Natural killer cell treated with Interleukin-12 subunit alpha and Interleukin-12 subunit beta and Interleukin-15 and Interleukin-18, amount 100 ng/mL, for 72 hours (primary cell): ENCODE data around the gene CNTNAP4. TPM values are rescaled to one million over a fixed set of nuclear protein-coding genes. Genes with fewer than 3 reads are reported as not detected.

Experiments used
- ATAC-seq, 2 donors: fragments of 150-1000 bp; cut with Tn5 transposase in 1 of 2; sonication (Bioruptor Pico), chemical (Tn5 transposase) in 1 of 2; 2 replicates each; pipeline ENCODE4 v1.10.0; 2021
- DNase-seq: peaks from one replicate; pipeline ENCODE4 v3.0.0; 2022; ENCODE audit warnings: low spot score
- H3K27ac Mint-ChIP-seq, 2 donors: 1 replicate in 1 of 2; 2 replicates in 1 of 2; pipeline ENCODE4 v1.8.0; 2022; ENCODE audit warnings: mixed read lengths in 2 of 2, mild to moderate bottlenecking in 1 of 2, moderate library complexity in 1 of 2
- H3K27me3 Mint-ChIP-seq, 2 donors: 1 replicate in 1 of 2; 2 replicates in 1 of 2; pipeline ENCODE4 v1.8.0; 2022; ENCODE audit warnings: mixed read lengths in 2 of 2
- H3K36me3 Mint-ChIP-seq: one replicate; pipeline ENCODE4 v1.8.0; 2022; ENCODE audit warnings: mixed read lengths
- H3K4me1 Mint-ChIP-seq, 2 donors: 1 replicate in 1 of 2; 2 replicates in 1 of 2; pipeline ENCODE4 v1.8.0; 2022; ENCODE audit warnings: low read depth in 2 of 2, mixed read lengths in 2 of 2, mild to moderate bottlenecking in 1 of 2
- H3K4me3 Mint-ChIP-seq: one replicate; pipeline ENCODE4 v1.8.0; 2022; ENCODE audit warnings: mixed read lengths
- H3K9me3 Mint-ChIP-seq: 2 replicates; pipeline ENCODE4 v1.8.0; 2022; ENCODE audit warnings: mixed read lengths
- total RNA-seq, 2 donors: library from RNA; stranded (reverse); gene quantifications; one replicate each; pipeline ENCODE4 v1.2.3, GENCODE V29; 2022

Gene CNTNAP4
- not detected for total RNA-seq

- Mint-ChIP-seq H3K27me3 (no peaks in the 10 kb centered on the region), H3K36me3 (peaks cover 5% of the 10 kb centered on the region), H3K27ac (no peak within 1 kb of the TSS), H3K4me1 (no peaks in the 10 kb centered on the region), H3K4me3 (no peak within 1 kb of the TSS), H3K9me3 (peaks cover 10% of the 10 kb centered on the region)
- DNase-seq: no peak
- no peak for ATAC-seq
Observed at GRCh38 chr16:76276745-76277438, at the start of gene CNTNAP4. Gene CNTNAP4, plus strand, starts transcription at chr16:76277401. Its CDS starts 262 bp downstream, at chr16:76277663.

GRCh38 chr16:76228546-76229146 is 48.6 kb upstream of the CNTNAP4 start:
- H3K27ac Mint-ChIP-seq: no peak overlapping the region
- no peak overlapping the region for H3K4me3 Mint-ChIP-seq
- no peaks in the 10 kb centered on the region for H3K27me3 Mint-ChIP-seq
- no peaks in the 10 kb centered on the region for H3K4me1 Mint-ChIP-seq
- no peaks in the 10 kb centered on the region for H3K36me3 Mint-ChIP-seq
- no peak for DNase-seq
- no peak for ATAC-seq
- H3K9me3 Mint-ChIP-seq: peaks cover 3% of the 10 kb centered on the region

GRCh38 chr16:76232704-76233103 is 44.5 kb upstream of the CNTNAP4 start:
- Mint-ChIP-seq H3K4me1 (no peaks in the 10 kb centered on the region), H3K9me3 (peaks cover 3% of the 10 kb centered on the region), H3K27ac (no peak overlapping the region), H3K4me3 (no peak overlapping the region), H3K27me3 (no peaks in the 10 kb centered on the region), H3K36me3 (no peaks in the 10 kb centered on the region)
- DNase-seq (no peak), ATAC-seq (no peak)

GRCh38 chr16:76235025-76235424 is 42.2 kb upstream of the CNTNAP4 start:
- H3K4me3 Mint-ChIP-seq: no peak overlapping the region
- H3K9me3 Mint-ChIP-seq: peaks cover 3% of the 10 kb centered on the region
- H3K36me3 Mint-ChIP-seq: no peaks in the 10 kb centered on the region
- no peak overlapping the region for H3K27ac Mint-ChIP-seq
- H3K4me1 Mint-ChIP-seq: no peaks in the 10 kb centered on the region
- DNase-seq (no peak), ATAC-seq (no peak)
- no peaks in the 10 kb centered on the region for H3K27me3 Mint-ChIP-seq

GRCh38 chr16:76235426-76235825 is 41.8 kb upstream of the CNTNAP4 start:
- Mint-ChIP-seq H3K4me3 (no peak overlapping the region), H3K4me1 (no peaks in the 10 kb centered on the region), H3K27me3 (no peaks in the 10 kb centered on the region), H3K36me3 (no peaks in the 10 kb centered on the region), H3K9me3 (peaks cover 3% of the 10 kb centered on the region), H3K27ac (no peak overlapping the region)
- ATAC-seq: no peak
- DNase-seq: no peak

GRCh38 chr16:76237471-76237870 is 39.7 kb upstream of the CNTNAP4 start:
- Mint-ChIP-seq H3K27me3 (no peaks in the 10 kb centered on the region), H3K27ac (no peak overlapping the region), H3K36me3 (no peaks in the 10 kb centered on the region), H3K9me3 (no peaks in the 10 kb centered on the region), H3K4me1 (no peaks in the 10 kb centered on the region), H3K4me3 (no peak overlapping the region)
- no peak for DNase-seq
- ATAC-seq: no peak

- H3K4me3 Mint-ChIP-seq: no peak overlapping the region
- H3K9me3 Mint-ChIP-seq: peaks cover 2% of the 10 kb centered on the region
- no peak for DNase-seq
- H3K36me3 Mint-ChIP-seq: no peaks in the 10 kb centered on the region
- no peaks in the 10 kb centered on the region for H3K4me1 Mint-ChIP-seq
- no peak for ATAC-seq
- no peaks in the 10 kb centered on the region for H3K27me3 Mint-ChIP-seq
- H3K27ac Mint-ChIP-seq: no peak overlapping the region
Observed at GRCh38 chr16:76241755-76242154, 35.4 kb upstream of the CNTNAP4 start.

GRCh38 chr16:76243620-76244019 is 33.6 kb upstream of the CNTNAP4 start:
- no peak overlapping the region for H3K4me3 Mint-ChIP-seq
- DNase-seq: no peak
- H3K27me3 Mint-ChIP-seq: no peaks in the 10 kb centered on the region
- no peak overlapping the region for H3K27ac Mint-ChIP-seq
- H3K4me1 Mint-ChIP-seq: no peaks in the 10 kb centered on the region
- H3K9me3 Mint-ChIP-seq: peaks cover 7% of the 10 kb centered on the region
- H3K36me3 Mint-ChIP-seq: no peaks in the 10 kb centered on the region
- ATAC-seq: no peak

GRCh38 chr16:76246587-76246986 is 30.6 kb upstream of the CNTNAP4 start:
- peaks cover 7% of the 10 kb centered on the region for H3K9me3 Mint-ChIP-seq
- no peak overlapping the region for H3K27ac Mint-ChIP-seq
- no peaks in the 10 kb centered on the region for H3K36me3 Mint-ChIP-seq
- no peaks in the 10 kb centered on the region for H3K27me3 Mint-ChIP-seq
- DNase-seq (no peak), ATAC-seq (no peak)
- H3K4me3 Mint-ChIP-seq: no peak overlapping the region
- no peaks in the 10 kb centered on the region for H3K4me1 Mint-ChIP-seq

GRCh38 chr16:76265434-76266045 is 11.7 kb upstream of the CNTNAP4 start:
- Mint-ChIP-seq H3K9me3 (peaks cover 10% of the 10 kb centered on the region), H3K27me3 (no peaks in the 10 kb centered on the region), H3K4me1 (no peaks in the 10 kb centered on the region), H3K36me3 (peaks cover 5% of the 10 kb centered on the region), H3K4me3 (no peak overlapping the region), H3K27ac (no peak overlapping the region)
- DNase-seq (no peak), ATAC-seq (no peak)

DNA sequence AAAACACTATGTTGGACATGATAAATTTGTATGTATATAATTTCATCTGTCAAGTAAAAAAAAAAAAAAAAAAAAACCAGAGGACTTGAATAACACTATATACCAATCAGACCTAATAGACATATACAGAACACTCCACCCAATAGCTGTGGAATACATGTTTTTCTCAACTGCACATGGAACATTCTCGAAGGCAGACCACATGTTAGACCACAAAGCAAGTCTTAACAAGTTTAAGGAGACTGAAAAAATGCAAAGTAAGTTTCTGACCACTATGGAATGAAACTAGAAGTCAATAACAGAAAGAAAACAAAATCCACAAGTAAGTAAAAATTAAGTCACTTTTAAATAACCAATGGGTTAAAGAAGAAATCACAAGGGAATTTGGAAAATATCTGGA is 8.4 kb upstream of the CNTNAP4 start:
- Mint-ChIP-seq H3K27ac (no peak overlapping the region), H3K4me1 (no peaks in the 10 kb centered on the region), H3K36me3 (peaks cover under 1% of the 10 kb centered on the region), H3K4me3 (no peak overlapping the region), H3K9me3 (peaks cover 10% of the 10 kb centered on the region), H3K27me3 (no peaks in the 10 kb centered on the region)
- ATAC-seq (no peak), DNase-seq (no peak)

DNA sequence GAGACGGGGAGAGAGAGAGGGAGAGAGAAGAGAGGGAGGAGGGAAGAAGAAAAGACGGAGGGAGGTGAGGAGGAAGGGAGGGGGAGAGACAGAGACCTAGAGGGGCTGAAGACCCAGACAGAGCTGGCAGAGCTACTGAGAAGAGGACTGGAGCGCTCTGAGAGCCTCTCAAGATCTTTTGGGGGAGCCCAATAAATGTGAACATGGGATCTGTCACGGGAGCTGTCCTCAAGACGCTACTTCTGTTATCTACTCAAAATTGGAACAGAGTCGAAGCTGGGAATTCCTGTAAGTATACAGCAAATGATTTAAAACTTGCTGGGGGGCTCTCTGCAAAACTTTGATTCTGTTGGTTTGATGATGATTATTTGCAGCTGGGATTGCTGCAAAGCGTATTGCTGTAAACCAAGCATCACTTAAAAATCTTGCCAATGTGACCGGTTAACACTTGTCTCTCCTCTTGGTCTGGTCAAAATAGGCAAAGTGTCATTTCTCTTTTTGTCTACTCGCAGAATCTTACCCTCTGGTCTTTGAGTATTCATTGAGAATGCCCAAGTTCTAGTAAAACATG is 344 bp downstream of the CNTNAP4 start:
- Mint-ChIP-seq H3K4me3 (no peak overlapping the region), H3K9me3 (peaks cover 5% of the 10 kb centered on the region), H3K4me1 (no peaks in the 10 kb centered on the region), H3K27me3 (no peaks in the 10 kb centered on the region), H3K27ac (no peak overlapping the region), H3K36me3 (peaks cover 5% of the 10 kb centered on the region)
- ATAC-seq (no peak), DNase-seq (no peak)

DNA sequence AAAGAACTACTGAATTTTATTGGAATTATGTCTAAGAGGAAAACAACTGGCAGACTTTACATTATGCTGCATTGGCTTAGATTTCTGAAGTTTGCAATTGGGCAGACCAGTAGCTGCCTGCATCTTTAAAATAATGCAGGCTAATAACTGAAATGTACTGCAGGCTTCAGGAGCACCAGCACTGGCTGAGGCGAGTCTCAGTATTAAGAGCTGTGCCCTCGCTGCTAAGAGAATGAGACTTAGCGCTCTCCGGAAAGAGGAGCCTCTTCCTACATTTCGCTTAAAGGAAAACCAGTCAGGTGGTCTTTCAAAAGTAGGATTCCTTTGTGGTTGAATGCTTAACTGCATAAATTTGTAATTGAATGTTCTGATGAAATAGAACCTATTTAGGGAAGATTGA is 885 bp downstream of the CNTNAP4 start:
- Mint-ChIP-seq H3K4me3 (no peak overlapping the region), H3K27me3 (no peaks in the 10 kb centered on the region), H3K36me3 (peaks cover 5% of the 10 kb centered on the region), H3K4me1 (no peaks in the 10 kb centered on the region), H3K27ac (no peak overlapping the region), H3K9me3 (peaks cover 3% of the 10 kb centered on the region)
- DNase-seq: no peak
- ATAC-seq: no peak

DNA sequence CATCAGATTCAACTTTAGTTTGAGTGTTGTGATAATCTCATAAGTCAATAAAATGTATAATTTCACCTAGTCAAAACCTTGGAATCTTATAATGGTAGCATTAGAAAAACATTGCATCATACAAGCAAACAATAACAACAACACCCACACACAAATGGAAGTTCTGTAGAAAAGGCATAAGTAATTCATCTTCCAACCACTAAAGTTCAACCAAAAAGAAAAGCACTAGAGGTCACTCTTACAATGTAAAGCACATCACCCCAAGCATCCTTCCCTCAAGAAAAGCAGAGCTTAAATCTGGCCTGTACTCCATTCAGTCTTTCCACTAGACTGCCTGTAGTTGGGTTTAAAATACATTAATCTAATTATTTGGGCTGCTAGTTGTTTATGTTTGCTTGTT is 1.8 kb downstream of the CNTNAP4 start:
- Mint-ChIP-seq H3K4me1 (no peaks in the 10 kb centered on the region), H3K27me3 (no peaks in the 10 kb centered on the region), H3K4me3 (no peak overlapping the region), H3K36me3 (peaks cover 5% of the 10 kb centered on the region), H3K27ac (no peak overlapping the region), H3K9me3 (peaks cover 3% of the 10 kb centered on the region)
- ATAC-seq (no peak), DNase-seq (no peak)
